ENCODE data around the gene SRC.

SRC gene

DNA sequence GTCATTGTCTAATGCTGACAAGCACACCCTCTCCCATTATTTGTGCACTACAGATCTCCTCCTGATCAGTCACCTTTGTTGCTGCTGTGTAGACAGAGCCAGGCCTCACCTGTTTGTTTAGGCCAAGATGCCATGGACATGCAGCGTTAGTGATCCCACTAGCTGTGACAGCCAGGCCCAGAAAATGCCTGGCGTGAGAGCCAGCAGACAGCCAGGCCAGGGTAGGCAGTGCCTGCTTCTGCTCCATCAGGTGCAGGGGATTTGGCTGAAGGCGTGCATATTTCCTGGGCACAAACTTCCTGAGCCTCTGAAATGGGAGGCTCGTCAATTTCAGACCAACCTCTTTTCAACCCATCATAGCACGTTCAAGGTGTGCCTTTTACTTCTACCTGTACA is 29.2 kb upstream of the SRC start:
- no peak overlapping the region for H3K27ac ChIP-seq (replicated peaks)
- H3K4me3 ChIP-seq (replicated peaks; ENCODE audit: insufficient read depth, low read length) = no peak overlapping the region
- DNase-seq (ENCODE audit: low read depth in 1 of 2, low spot score in 1 of 2) = no peak
- no peaks in the 10 kb centered on the region for H3K27me3 ChIP-seq (ENCODE audit: insufficient read depth, poor library complexity, severe bottlenecking)
- TF ChIP-seq GABPA (IDR thresholded peaks at IDR 0.05; ENCODE audit: low read depth) (no peak), SPI1 (IDR thresholded peaks at IDR 0.05; ENCODE audit: borderline replicate concordance, low read depth) (no peak), POLR2AphosphoS5 (IDR thresholded peaks at IDR 0.05; ENCODE audit: low read depth) (no peak)
- TF ChIP-seq, protein P1, sequence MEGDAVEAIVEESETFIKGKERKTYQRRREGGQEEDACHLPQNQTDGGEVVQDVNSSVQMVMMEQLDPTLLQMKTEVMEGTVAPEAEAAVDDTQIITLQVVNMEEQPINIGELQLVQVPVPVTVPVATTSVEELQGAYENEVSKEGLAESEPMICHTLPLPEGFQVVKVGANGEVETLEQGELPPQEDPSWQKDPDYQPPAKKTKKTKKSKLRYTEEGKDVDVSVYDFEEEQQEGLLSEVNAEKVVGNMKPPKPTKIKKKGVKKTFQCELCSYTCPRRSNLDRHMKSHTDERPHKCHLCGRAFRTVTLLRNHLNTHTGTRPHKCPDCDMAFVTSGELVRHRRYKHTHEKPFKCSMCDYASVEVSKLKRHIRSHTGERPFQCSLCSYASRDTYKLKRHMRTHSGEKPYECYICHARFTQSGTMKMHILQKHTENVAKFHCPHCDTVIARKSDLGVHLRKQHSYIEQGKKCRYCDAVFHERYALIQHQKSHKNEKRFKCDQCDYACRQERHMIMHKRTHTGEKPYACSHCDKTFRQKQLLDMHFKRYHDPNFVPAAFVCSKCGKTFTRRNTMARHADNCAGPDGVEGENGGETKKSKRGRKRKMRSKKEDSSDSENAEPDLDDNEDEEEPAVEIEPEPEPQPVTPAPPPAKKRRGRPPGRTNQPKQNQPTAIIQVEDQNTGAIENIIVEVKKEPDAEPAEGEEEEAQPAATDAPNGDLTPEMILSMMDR (IDR thresholded peaks at IDR 0.05; ENCODE audit: insufficient read depth, low read length) = no peak
- TF ChIP-seq, protein P2, sequence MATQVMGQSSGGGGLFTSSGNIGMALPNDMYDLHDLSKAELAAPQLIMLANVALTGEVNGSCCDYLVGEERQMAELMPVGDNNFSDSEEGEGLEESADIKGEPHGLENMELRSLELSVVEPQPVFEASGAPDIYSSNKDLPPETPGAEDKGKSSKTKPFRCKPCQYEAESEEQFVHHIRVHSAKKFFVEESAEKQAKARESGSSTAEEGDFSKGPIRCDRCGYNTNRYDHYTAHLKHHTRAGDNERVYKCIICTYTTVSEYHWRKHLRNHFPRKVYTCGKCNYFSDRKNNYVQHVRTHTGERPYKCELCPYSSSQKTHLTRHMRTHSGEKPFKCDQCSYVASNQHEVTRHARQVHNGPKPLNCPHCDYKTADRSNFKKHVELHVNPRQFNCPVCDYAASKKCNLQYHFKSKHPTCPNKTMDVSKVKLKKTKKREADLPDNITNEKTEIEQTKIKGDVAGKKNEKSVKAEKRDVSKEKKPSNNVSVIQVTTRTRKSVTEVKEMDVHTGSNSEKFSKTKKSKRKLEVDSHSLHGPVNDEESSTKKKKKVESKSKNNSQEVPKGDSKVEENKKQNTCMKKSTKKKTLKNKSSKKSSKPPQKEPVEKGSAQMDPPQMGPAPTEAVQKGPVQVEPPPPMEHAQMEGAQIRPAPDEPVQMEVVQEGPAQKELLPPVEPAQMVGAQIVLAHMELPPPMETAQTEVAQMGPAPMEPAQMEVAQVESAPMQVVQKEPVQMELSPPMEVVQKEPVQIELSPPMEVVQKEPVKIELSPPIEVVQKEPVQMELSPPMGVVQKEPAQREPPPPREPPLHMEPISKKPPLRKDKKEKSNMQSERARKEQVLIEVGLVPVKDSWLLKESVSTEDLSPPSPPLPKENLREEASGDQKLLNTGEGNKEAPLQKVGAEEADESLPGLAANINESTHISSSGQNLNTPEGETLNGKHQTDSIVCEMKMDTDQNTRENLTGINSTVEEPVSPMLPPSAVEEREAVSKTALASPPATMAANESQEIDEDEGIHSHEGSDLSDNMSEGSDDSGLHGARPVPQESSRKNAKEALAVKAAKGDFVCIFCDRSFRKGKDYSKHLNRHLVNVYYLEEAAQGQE (IDR thresholded peaks at IDR 0.05; ENCODE audit: insufficient replicate concordance, low read depth) = no peak

DNA sequence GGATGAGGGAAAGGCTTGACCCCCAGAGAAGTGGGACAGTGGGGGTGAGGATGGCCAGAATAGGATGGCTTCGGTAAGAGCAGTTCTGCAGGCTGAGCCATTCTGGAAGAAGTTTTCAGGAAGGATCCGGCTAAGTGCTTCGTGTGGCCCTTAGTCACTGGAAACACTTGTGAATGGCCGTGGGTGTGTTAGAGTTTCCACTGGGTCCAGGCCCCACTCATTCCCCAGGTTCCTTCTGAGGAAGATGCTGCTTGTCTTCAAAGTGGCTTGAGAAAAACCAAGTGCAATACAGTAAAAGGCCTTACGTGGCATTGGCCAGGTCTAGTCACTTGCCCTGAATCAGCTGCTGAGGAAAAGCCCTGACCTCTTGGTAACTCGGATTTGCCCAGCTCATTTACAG is 28.6 kb upstream of the SRC start:
- Histone ChIP-seq H3K27me3 (ENCODE audit: insufficient read depth, poor library complexity, severe bottlenecking) (no peaks in the 10 kb centered on the region), H3K27ac (replicated peaks) (peak overlapping the region; percentile 17), H3K4me3 (replicated peaks; ENCODE audit: insufficient read depth, low read length) (no peak overlapping the region)
- TF ChIP-seq GABPA (IDR thresholded peaks at IDR 0.05; ENCODE audit: low read depth) (no peak), POLR2AphosphoS5 (IDR thresholded peaks at IDR 0.05; ENCODE audit: low read depth) (no peak), SPI1 (IDR thresholded peaks at IDR 0.05; ENCODE audit: borderline replicate concordance, low read depth) (no peak)
- TF ChIP-seq, protein P1 (IDR thresholded peaks at IDR 0.05; ENCODE audit: insufficient read depth, low read length) = no peak
- TF ChIP-seq, protein P2 (IDR thresholded peaks at IDR 0.05; ENCODE audit: insufficient replicate concordance, low read depth) = no peak
- no peak for DNase-seq (ENCODE audit: low read depth in 1 of 2, low spot score in 1 of 2)

DNA sequence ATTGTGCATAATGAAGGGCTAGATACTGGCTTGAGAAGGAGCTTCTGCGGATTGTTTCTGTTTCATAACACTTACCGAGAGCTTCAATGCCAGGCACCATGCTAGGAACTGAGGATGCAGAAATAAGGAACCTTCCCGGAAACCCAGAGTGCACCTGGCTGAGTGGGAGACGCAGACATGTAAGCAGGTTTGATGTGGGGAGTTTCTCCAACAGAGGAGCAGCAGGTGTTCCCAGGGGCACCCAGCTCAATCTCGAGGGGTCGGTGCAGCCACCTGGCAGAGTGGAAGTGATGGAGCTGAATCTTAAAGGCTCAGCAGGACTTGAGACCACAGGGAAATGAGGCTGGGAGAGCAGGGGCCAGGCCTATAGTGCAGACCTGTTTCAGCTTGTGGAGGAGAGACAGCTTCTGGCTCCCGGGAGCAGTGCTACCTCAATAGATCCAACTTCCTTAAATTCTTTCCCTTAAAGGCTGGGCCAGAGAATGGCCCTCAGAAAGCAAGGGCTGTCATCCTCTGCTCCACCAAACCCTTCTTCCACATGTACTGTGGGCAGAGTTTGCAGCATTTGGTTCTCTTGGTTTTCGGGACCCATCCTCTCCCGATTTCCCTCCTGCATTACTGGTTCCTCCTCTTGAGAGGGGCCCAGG is 27.8 kb upstream of the SRC start:
- Histone ChIP-seq H3K4me3 (replicated peaks; ENCODE audit: insufficient read depth, low read length) (no peak overlapping the region), H3K27ac (replicated peaks) (peak overlapping the region; percentile 17), H3K27me3 (ENCODE audit: insufficient read depth, poor library complexity, severe bottlenecking) (no peaks in the 10 kb centered on the region)
- peak in 1 of 2 experiments; percentile 48 for DNase-seq (ENCODE audit: low read depth in 1 of 2, low spot score in 1 of 2)
- TF ChIP-seq SPI1 (IDR thresholded peaks at IDR 0.05; ENCODE audit: borderline replicate concordance, low read depth) (no peak), POLR2AphosphoS5 (IDR thresholded peaks at IDR 0.05; ENCODE audit: low read depth) (0 out of 2 replicates have a peak, but pooled peaks have one; percentile 25)

DNA sequence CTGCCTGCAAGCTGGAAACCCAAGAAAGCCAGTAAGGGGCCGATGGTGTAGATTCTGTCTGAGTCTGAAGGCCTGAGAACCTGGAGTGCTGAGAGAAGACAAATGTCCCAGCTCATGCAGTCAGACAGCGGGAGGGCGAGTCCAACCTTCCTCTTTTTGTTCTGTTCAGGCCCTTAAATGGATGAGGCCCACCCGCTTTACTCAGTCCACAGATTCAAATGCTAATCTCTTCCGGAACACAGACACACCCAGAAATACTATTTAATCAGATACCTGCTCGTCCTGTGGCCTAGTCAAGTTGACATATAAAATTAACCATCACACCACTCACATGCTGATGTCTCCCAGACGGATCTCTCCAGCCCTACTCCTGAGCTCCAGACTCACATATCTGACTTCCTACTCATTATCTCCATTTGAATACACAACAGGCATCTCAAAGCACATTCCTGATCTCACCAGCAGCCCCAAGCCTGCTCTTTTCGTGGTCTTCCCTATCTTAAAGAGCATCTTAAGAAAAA is 26.7 kb upstream of the SRC start:
- TF ChIP-seq POLR2AphosphoS5 (IDR thresholded peaks at IDR 0.05; ENCODE audit: low read depth) = no peak
- TF ChIP-seq SPI1 (IDR thresholded peaks at IDR 0.05; ENCODE audit: borderline replicate concordance, low read depth) = no peak
- TF ChIP-seq, protein P2 (IDR thresholded peaks at IDR 0.05; ENCODE audit: insufficient replicate concordance, low read depth) = no peak
- TF ChIP-seq GABPA (IDR thresholded peaks at IDR 0.05; ENCODE audit: low read depth) = no peak
- TF ChIP-seq, protein P1 (IDR thresholded peaks at IDR 0.05; ENCODE audit: insufficient read depth, low read length) = no peak
- Histone ChIP-seq H3K4me3 (replicated peaks; ENCODE audit: insufficient read depth, low read length) (no peak overlapping the region), H3K27me3 (ENCODE audit: insufficient read depth, poor library complexity, severe bottlenecking) (no peaks in the 10 kb centered on the region), H3K27ac (replicated peaks) (no peak overlapping the region)
- no peak for DNase-seq (ENCODE audit: low read depth in 1 of 2, low spot score in 1 of 2)

Measured in HL-60 (cell line).